ENCODE results near the gene DOCK3.

DOCK3 gene

DNA sequence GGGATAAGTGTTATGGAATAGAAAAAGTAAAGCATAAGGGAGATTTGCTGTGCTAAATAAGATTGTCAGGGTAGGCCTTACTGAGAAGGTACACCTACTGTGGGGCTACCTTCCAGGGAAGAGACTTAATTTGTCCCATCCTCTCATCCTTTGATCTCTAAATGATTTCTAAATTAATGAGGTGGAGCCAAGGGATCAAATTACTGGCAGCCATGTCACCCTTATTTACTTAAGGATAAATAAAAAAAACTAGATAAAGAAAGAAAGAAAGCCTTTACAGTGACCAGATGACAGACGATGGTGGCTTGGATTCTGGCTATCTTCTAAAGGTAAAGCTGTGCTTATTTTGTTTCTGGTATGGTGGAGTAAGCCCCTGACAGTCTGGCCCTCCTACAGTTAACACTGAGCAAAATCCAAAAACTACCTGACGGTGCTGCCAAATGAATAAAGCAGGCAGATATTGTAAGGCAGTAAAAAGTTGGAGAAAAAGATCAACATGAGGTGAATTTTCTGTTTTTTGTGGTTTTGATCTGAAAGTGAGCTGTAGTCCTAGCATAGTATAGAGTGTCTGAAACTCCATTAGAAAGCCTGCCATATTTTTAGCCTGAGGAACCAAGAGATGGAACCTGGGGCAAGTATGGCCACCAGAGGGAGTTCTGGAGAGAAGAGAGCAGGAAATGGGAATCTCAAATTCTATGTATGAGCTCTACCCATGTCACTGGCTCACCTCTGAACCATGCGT is 425.2 kb downstream of the DOCK3 start:
- H3K4me2 ChIP-seq (ENCODE audit: low read length), result no peak overlapping the region
- no peaks in the 10 kb centered on the region for H4K20me1 ChIP-seq (ENCODE audit: control insufficient read depth, insufficient read depth, low read depth, low read length)
- H3K27me3 ChIP-seq (ENCODE audit: control insufficient read depth, low read length), result no peaks in the 10 kb centered on the region
- no peak overlapping the region for H3K4me3 ChIP-seq (ENCODE audit: low read length)
- H3K36me3 ChIP-seq (ENCODE audit: control insufficient read depth, low read length), result no peaks in the 10 kb centered on the region
- H3K79me2 ChIP-seq (ENCODE audit: control insufficient read depth, low read length), result no peaks in the 10 kb centered on the region
- no peaks in the 10 kb centered on the region for H3K9me3 ChIP-seq (ENCODE audit: control insufficient read depth, insufficient read depth, low read length)
- H3F3A ChIP-seq (ENCODE audit: control insufficient read depth, insufficient read depth), result no peaks in the 10 kb centered on the region
- no peak overlapping the region for H3K27ac ChIP-seq (ENCODE audit: low read depth, low read length)
- H3K4me1 ChIP-seq (ENCODE audit: control insufficient read depth, low read length), result no peaks in the 10 kb centered on the region
- TF ChIP-seq EZH2phosphoT487 (IDR thresholded peaks at IDR 0.05; ENCODE audit: borderline replicate concordance, low read length), result no peak
- TF ChIP-seq, protein P1, sequence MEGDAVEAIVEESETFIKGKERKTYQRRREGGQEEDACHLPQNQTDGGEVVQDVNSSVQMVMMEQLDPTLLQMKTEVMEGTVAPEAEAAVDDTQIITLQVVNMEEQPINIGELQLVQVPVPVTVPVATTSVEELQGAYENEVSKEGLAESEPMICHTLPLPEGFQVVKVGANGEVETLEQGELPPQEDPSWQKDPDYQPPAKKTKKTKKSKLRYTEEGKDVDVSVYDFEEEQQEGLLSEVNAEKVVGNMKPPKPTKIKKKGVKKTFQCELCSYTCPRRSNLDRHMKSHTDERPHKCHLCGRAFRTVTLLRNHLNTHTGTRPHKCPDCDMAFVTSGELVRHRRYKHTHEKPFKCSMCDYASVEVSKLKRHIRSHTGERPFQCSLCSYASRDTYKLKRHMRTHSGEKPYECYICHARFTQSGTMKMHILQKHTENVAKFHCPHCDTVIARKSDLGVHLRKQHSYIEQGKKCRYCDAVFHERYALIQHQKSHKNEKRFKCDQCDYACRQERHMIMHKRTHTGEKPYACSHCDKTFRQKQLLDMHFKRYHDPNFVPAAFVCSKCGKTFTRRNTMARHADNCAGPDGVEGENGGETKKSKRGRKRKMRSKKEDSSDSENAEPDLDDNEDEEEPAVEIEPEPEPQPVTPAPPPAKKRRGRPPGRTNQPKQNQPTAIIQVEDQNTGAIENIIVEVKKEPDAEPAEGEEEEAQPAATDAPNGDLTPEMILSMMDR (IDR thresholded peaks at IDR 0.05; ENCODE audit: low read depth, low read length, poor library complexity, severe bottlenecking), result peak; percentile 61
- H3K9me2 ChIP-seq (replicated peaks; ENCODE audit: control insufficient read depth, low read length), result no peaks in the 10 kb centered on the region

DNA sequence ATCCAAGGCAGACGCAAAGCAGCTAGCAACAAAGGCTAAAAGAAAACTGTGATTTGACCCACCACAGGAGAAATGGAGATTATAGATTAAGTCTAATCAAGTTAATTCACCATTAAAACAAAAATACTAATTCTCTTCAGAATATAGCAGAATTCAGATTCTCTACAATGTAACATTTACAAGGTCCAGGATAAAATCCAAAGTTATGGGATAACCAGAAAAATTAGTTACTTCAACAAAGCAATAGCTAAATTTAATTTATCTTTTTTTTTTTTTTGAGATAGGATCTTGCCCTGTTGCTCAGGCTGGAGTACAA is 425.8 kb downstream of the DOCK3 start:
- H3K79me2 ChIP-seq (ENCODE audit: control insufficient read depth, low read length), result no peaks in the 10 kb centered on the region
- TF ChIP-seq, protein P1 (IDR thresholded peaks at IDR 0.05; ENCODE audit: low read depth, low read length, poor library complexity, severe bottlenecking), result no peak
- no peak for TF ChIP-seq EZH2phosphoT487 (IDR thresholded peaks at IDR 0.05; ENCODE audit: borderline replicate concordance, low read length)
- no peaks in the 10 kb centered on the region for H3K36me3 ChIP-seq (ENCODE audit: control insufficient read depth, low read length)
- H3K4me2 ChIP-seq (ENCODE audit: low read length), result no peak overlapping the region
- H3K27ac ChIP-seq (ENCODE audit: low read depth, low read length), result no peak overlapping the region
- no peaks in the 10 kb centered on the region for H3K27me3 ChIP-seq (ENCODE audit: control insufficient read depth, low read length)
- no peaks in the 10 kb centered on the region for H3F3A ChIP-seq (ENCODE audit: control insufficient read depth, insufficient read depth)
- no peaks in the 10 kb centered on the region for H3K4me1 ChIP-seq (ENCODE audit: control insufficient read depth, low read length)
- no peaks in the 10 kb centered on the region for H3K9me2 ChIP-seq (replicated peaks; ENCODE audit: control insufficient read depth, low read length)
- H3K9me3 ChIP-seq (ENCODE audit: control insufficient read depth, insufficient read depth, low read length), result no peaks in the 10 kb centered on the region
- H3K4me3 ChIP-seq (ENCODE audit: low read length), result no peak overlapping the region
- no peaks in the 10 kb centered on the region for H4K20me1 ChIP-seq (ENCODE audit: control insufficient read depth, insufficient read depth, low read depth, low read length)

DNA sequence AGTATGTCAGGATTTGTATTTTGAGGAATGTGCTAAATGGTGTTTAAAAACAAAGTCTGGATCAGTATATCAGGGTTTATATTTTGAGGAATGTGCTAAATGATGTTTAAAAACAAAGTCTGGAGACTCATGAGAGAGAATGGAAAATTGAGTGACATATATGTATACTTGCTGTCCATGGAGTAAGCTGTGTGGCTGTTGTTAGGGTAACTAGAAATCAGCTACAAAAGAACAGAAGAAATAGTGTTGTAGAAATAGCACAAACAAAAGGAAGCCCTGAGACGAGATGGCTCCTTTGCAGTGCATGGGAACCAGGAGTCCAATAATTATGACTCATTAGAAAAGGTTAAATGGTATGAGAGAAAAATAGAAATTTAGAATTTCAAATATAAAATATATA is 427.7 kb downstream of the DOCK3 start:
- Histone ChIP-seq H3K27ac (ENCODE audit: low read depth, low read length) (no peak overlapping the region), H3K4me3 (ENCODE audit: low read length) (no peak overlapping the region), H3K9me2 (replicated peaks; ENCODE audit: control insufficient read depth, low read length) (no peaks in the 10 kb centered on the region), H3K4me1 (ENCODE audit: control insufficient read depth, low read length) (no peaks in the 10 kb centered on the region), H3K27me3 (ENCODE audit: control insufficient read depth, low read length) (no peaks in the 10 kb centered on the region), H3F3A (ENCODE audit: control insufficient read depth, insufficient read depth) (no peaks in the 10 kb centered on the region), H3K9me3 (ENCODE audit: control insufficient read depth, insufficient read depth, low read length) (no peaks in the 10 kb centered on the region), H3K36me3 (ENCODE audit: control insufficient read depth, low read length) (no peaks in the 10 kb centered on the region), H3K4me2 (ENCODE audit: low read length) (no peak overlapping the region), H4K20me1 (ENCODE audit: control insufficient read depth, insufficient read depth, low read depth, low read length) (no peaks in the 10 kb centered on the region), H3K79me2 (ENCODE audit: control insufficient read depth, low read length) (no peaks in the 10 kb centered on the region)
- TF ChIP-seq, protein P1 (IDR thresholded peaks at IDR 0.05; ENCODE audit: low read depth, low read length, poor library complexity, severe bottlenecking), result no peak
- no peak for TF ChIP-seq EZH2phosphoT487 (IDR thresholded peaks at IDR 0.05; ENCODE audit: borderline replicate concordance, low read length)

Data from DOHH2 (cell line).